SK-N-SH treated with all-trans-retinoic acid at 6 μM for 48 hours (cell line): ENCODE measurements around the gene SOX21.

ENCODE experiments used
- ATAC-seq: fragments of 200-7000 bp; cut with Tn5 transposase; 3 replicates; pipeline ENCODE4 v1.9.1; 2020; ENCODE audit warnings: mild to moderate bottlenecking, moderate library complexity
- ARNTL ChIP-seq: fragments of 450-650 bp; formaldehyde crosslinking; IDR thresholded peaks from 2 replicates; pipeline ENCODE4 v1.5.0; 2020; ENCODE audit warnings: low read depth, mild to moderate bottlenecking, moderate library complexity, borderline replicate concordance
- BACH2 ChIP-seq: fragments of 250-450 bp; sonication (Bioruptor Pico); IDR thresholded peaks from 2 replicates; pipeline ENCODE4 v1.9.0; 2021; ENCODE audit warnings: mild to moderate bottlenecking, borderline replicate concordance
- CREB5 ChIP-seq: fragments of 250-450 bp; sonication (Bioruptor Pico); IDR thresholded peaks from 2 replicates; pipeline ENCODE4 v1.5.1; 2020; ENCODE audit warnings: low read depth, mild to moderate bottlenecking, moderate library complexity
- CSRNP3 ChIP-seq: fragments of 250-450 bp; sonication (Bioruptor Pico); IDR thresholded peaks from 2 replicates; pipeline ENCODE4 v1.5.1; 2021; ENCODE audit warnings: mild to moderate bottlenecking, moderate library complexity
- ESRRG ChIP-seq: fragments of 250-450 bp; sonication (Bioruptor Pico); IDR thresholded peaks from 2 replicates; pipeline ENCODE4 v1.6.1; 2021; ENCODE audit warnings: mild to moderate bottlenecking
- GLIS3 ChIP-seq: fragments of 250-450 bp; sonication (Bioruptor Pico); IDR thresholded peaks from 2 replicates; pipeline ENCODE4 v1.5.0; 2020; ENCODE audit warnings: mild to moderate bottlenecking, moderate library complexity
- ISL1 ChIP-seq: fragments of 250-450 bp; sonication (Bioruptor Pico); IDR thresholded peaks from 2 replicates; pipeline ENCODE4 v2.1.2; 2022; ENCODE audit warnings: mild to moderate bottlenecking, moderate library complexity
- OSR1 ChIP-seq: fragments of 250-450 bp; sonication (Bioruptor Pico); IDR thresholded peaks from 2 replicates; pipeline ENCODE4 v1.8.0; 2022; ENCODE audit warnings: moderate library complexity, mild to moderate bottlenecking, inconsistent platforms
- PATZ1 ChIP-seq: fragments of 250-450 bp; sonication (Bioruptor Pico); IDR thresholded peaks from 2 replicates; pipeline ENCODE4 v1.8.0; 2020; ENCODE audit warnings: mild to moderate bottlenecking, moderate library complexity, borderline replicate concordance
- POU6F1 ChIP-seq: fragments of 250-450 bp; sonication (Bioruptor Pico); IDR thresholded peaks from 2 replicates; pipeline ENCODE4 v1.8.0; 2021; ENCODE audit warnings: low read depth, mild to moderate bottlenecking, moderate library complexity, borderline replicate concordance
- PPARA ChIP-seq: fragments of 250-450 bp; sonication (Bioruptor Pico); IDR thresholded peaks from 2 replicates; pipeline ENCODE4 v1.5.0; 2020; ENCODE audit warnings: mild to moderate bottlenecking, borderline replicate concordance
- RARB ChIP-seq: fragments of 250-450 bp; sonication (Bioruptor Pico); IDR thresholded peaks from 2 replicates; pipeline ENCODE4 v1.8.0; 2021; ENCODE audit warnings: mild to moderate bottlenecking, moderate library complexity
- SNAI2 ChIP-seq: fragments of 250-450 bp; sonication (Bioruptor Pico); IDR thresholded peaks from 2 replicates; pipeline ENCODE4 v1.5.0; 2020; ENCODE audit warnings: mild to moderate bottlenecking, moderate library complexity
- TCF4 ChIP-seq: fragments of 250-450 bp; sonication (Bioruptor Pico); IDR thresholded peaks from 2 replicates; pipeline ENCODE4 v1.8.0; 2021; ENCODE audit warnings: mild to moderate bottlenecking, moderate library complexity, borderline replicate concordance
- TOX ChIP-seq: fragments of 250-450 bp; sonication (Bioruptor Pico); IDR thresholded peaks from 2 replicates; pipeline ENCODE4 v1.8.0; 2021; ENCODE audit warnings: mild to moderate bottlenecking, moderate library complexity, borderline replicate concordance
- TSHZ2 ChIP-seq: fragments of 250-450 bp; sonication (Bioruptor Pico); IDR thresholded peaks from 2 replicates; pipeline ENCODE4 v1.5.0; 2020; ENCODE audit warnings: mild to moderate bottlenecking, moderate library complexity
- ZC3H10 ChIP-seq: fragments of 250-450 bp; sonication (Bioruptor Pico); IDR thresholded peaks from 2 replicates; pipeline ENCODE4 v1.5.1; 2021; ENCODE audit warnings: mild to moderate bottlenecking, moderate library complexity
- ZFP3 ChIP-seq: fragments of 250-450 bp; sonication (Bioruptor Pico); IDR thresholded peaks from 2 replicates; pipeline ENCODE4 v1.5.0; 2020; ENCODE audit warnings: mild to moderate bottlenecking, moderate library complexity
- ZFP30 ChIP-seq: fragments of 450-650 bp; formaldehyde crosslinking; IDR thresholded peaks from 2 replicates; pipeline ENCODE4 v1.5.0; 2022; ENCODE audit warnings: mild to moderate bottlenecking, moderate library complexity
- ZNF565 ChIP-seq: fragments of 450-650 bp; formaldehyde crosslinking; conservative IDR thresholded peaks from 2 replicates; pipeline ENCODE4 v1.5.0; 2020; ENCODE audit warnings: low read depth, mild to moderate bottlenecking, moderate library complexity
- ZNF8 ChIP-seq: fragments of 450-650 bp; formaldehyde crosslinking; IDR thresholded peaks from 2 replicates; pipeline ENCODE4 v1.5.0; 2020; ENCODE audit warnings: mild to moderate bottlenecking, moderate library complexity

Gene SOX21

GRCh38 chr13:94673851-94674250, 38.5 kb downstream of the SOX21 start:
- no peak for ATAC-seq
- TF ChIP-seq ZNF565 = no peak
- no peak for TF ChIP-seq OSR1 (CRISPR knock-in tag)
- TF ChIP-seq CSRNP3 (CRISPR knock-in tag) = no peak
- TF ChIP-seq BACH2 (CRISPR knock-in tag) = no peak
- no peak for TF ChIP-seq ZFP30
- TF ChIP-seq POU6F1 (CRISPR knock-in tag) = no peak
- TF ChIP-seq TOX (CRISPR knock-in tag) = no peak
- TF ChIP-seq PPARA (CRISPR knock-in tag) = no peak
- no peak for TF ChIP-seq RARB (CRISPR knock-in tag)
- no peak for TF ChIP-seq CREB5 (CRISPR knock-in tag)
- TF ChIP-seq ESRRG = no peak
- TF ChIP-seq ZNF8 (CRISPR knock-in tag) = no peak
- TF ChIP-seq ARNTL = no peak
- no peak for TF ChIP-seq ISL1 (CRISPR knock-in tag)
- TF ChIP-seq ZFP3 (CRISPR knock-in tag) = no peak
- TF ChIP-seq TSHZ2 = no peak
- TF ChIP-seq PATZ1 = no peak
- no peak for TF ChIP-seq ZC3H10 (CRISPR knock-in tag)
- TF ChIP-seq SNAI2 (CRISPR knock-in tag) = no peak
- no peak for TF ChIP-seq GLIS3 (CRISPR knock-in tag)
- TF ChIP-seq, all 23 proteins: peak for 0

GRCh38 chr13:94672400-94672799, 39.9 kb downstream of the SOX21 start:
- no peak for ATAC-seq
- TF ChIP-seq ZNF565 (no peak), SNAI2 (CRISPR knock-in tag) (no peak), OSR1 (CRISPR knock-in tag) (no peak), ZFP30 (no peak), RARB (CRISPR knock-in tag) (no peak), TCF4 (CRISPR knock-in tag) (no peak), ISL1 (CRISPR knock-in tag) (no peak), CREB5 (CRISPR knock-in tag) (no peak), ESRRG (no peak), PPARA (CRISPR knock-in tag) (no peak), PATZ1 (no peak), TOX (CRISPR knock-in tag) (no peak), ZFP3 (CRISPR knock-in tag) (no peak)
